Medulla oblongata (tissue), 1 donor: ENCODE measurements around the gene CDH8.
"Not testable (repeated sequence)": the region's sequence is repeated elsewhere in the genome, so short reads cannot be mapped to it uniquely, and the experiment has no call there.

Source experiments
- DNase-seq: peaks from one replicate; pipeline ENCODE4 v3.0.0-alpha.2; 2015; ENCODE audit errors: extremely low spot score

The CDH8 gene

DNA sequence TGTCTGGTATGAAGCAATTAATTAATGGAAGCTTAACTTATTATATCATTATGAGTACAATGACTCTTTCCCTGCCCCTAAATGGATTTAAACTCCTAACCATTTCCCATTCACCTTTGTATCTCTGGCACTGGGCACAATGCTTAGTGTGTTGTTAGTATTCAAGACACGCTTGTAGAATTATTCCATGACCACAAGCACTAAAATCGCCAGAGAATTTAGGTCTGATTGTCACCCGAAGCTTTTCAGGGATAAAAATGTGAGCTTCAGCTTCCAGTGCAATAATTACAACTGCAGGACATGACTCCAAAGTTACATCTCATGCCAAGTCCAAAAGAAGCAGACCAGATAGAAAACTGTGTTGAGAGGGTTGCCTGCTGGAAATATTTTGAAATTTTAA lies 101.6 kb downstream of the CDH8 start:
- DNase-seq: peak; percentile 25

DNA sequence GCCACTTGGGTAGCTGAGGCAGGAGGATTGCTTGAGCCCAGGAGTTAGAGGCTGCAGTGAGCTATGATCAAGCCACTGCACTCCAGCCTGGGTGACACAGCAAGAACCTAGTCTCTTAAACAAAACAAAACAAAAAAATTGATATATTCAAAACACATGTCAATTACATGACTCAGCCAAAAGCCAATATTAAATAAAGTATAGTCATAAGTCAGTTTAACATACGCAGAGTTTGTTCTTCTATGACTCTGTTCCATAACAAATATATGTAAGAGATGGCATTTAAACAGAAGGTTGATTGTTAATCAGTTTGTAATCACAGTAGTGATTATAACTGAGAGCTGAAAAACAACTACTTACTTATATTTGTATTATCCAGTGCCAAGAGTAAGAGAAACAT lies 106.5 kb downstream of the CDH8 start:
- no peak for DNase-seq

DNA sequence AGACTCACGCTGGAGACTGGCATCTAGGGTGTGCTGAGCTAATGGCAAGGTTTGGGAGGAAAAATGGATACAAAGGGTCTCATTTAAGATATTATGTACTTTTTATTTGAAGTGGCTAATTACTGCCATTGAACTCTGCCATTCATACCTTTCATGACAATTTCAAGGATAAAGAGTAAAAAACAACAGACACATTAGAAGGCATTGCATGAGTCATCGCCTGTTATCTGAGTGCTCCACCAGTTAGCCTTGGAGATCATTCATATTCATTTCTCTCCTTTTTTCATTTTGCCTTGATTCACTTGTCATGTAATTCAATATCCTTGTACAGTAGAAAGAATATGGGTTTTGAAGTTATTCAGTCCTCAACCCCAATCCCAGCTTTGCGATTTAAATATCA lies 109.5 kb downstream of the CDH8 start:
- no peak for DNase-seq

DNA sequence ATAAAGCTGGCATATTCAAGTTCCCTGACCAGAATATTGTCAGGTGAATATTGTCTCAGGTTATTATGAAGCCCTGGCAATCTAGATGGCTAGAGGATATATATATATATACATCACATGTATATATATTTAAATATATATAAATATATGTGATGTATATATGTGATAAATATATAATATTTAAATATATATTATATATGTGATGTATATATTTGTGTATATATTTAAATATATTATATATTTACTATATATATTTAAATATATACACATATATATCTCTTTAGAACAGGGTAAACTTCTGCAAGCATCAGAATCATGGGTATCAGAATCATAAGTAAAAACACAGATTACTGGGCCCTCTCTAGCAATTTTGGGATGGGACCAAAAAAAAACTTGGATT lies 112.6 kb downstream of the CDH8 start:
- DNase-seq: no peak

DNA sequence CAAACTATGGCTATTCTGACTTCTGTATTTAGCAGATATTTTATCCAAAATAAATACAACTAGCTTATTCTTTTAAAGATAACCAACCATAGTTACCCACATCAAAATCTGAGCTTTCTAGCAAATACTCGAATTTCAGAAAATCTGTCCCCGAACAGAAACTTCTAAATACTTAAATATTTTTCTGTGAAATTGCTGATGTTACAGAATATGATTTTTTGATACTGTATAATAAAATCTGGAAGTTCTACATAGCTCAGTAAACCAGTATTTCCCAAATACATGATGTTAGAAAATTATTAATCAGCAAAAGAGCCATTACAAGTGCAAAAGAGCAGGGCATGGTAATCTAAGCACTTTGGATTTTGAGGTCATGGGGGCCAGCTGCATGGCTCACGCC lies 114.9 kb downstream of the CDH8 start:
- DNase-seq: no peak

DNA sequence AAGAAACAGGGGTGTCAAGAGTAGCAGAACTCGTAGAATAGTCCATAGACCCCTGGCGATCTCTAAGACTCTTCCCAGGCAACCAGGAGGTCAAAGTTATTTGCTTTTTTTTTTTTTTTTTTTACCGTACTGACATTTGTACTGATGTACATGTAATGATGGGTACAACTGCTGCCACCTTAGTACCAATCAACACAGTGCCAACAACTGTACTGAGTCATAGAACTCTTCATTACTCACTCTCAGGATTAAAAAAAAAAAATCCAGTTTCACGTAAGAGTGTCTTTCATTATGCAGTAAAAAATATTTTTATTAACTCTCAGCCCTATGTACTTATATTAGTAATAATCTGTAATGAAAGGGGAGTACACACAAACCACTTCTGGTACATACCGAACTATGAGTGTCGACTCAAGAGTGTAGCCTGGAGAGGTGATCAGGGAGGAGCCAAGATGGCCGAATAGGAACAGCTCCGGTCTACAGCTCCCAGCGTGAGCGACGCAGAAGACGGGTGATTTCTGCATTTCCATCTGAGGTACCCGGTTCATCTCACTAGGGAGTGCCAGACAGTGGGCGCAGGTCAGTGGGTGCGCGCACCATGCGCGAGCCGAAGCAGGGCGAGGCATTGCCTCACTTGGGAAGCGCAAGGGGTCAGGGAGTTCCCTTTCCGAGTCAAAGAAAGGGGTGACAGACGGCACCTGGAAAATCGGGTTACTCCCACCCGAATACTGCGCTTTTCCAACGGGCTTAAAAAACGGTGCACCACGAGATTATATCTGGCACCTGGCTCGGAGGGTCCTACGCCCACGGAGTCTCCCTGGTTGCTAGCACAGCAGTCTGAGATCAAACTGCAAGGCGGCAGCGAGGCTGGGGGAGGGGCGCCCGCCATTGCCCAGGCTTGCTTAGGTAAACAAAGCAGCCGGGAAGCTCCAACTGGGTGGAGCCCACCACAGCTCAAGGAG lies 118.1 kb downstream of the CDH8 start:
- not testable (repeated sequence) for DNase-seq

DNA sequence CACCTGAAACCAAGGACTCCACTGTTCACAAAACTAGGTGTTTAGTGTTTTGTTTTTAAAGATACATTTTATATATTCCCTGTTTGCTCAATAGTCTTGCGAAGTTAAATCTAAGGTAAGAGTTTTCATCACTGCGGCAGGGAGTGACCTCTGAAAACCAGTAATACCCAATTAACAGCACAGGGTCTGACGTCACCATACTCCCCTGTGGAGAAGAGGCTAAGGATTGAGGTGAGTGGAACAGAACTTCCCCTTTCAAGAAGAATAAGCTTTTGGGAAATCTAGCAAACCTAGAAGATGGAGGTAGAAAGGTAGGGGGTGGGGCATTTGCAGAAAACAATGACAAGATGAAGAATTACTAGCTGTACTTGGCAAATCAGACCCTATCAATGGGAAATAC lies 120.7 kb downstream of the CDH8 start:
- no peak for DNase-seq

DNA sequence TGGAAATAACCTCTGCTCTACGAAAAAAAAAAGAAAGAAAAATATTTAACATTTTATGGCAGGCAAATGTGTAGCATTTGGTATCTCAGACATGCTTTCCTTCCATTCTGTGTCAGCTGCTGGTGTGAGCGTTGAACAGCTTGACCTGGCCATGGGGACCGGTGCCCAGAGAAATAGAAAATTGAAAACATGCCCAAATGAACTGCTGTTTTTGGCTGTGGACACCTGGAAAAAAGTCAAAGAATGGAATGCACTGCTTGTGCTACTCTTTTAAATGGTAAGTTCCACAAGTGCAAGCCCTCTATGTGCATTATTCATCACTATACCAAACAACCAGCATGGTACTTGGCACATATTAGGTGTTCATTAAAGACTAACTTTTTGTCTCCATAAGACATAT lies 127.2 kb downstream of the CDH8 start:
- peak; percentile 45 for DNase-seq

DNA sequence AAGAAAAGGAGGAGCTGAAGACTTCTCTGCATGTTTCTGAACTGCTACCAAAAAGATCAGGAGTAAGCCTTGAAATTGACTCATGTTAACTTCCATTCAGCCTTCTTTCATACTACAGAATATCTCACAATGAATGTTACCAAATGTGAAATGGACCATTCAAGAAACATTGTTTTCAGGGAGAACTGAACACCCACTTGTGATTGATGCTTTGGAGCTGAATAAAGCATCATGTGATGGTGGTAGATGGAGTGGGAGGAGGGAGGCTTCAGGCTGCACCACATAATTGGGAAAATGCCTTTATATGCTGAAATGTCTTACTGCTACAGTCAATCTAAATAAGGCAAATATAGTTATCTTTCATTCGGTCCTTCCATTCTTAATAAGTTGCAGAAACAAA lies 127.8 kb downstream of the CDH8 start:
- peak; percentile 15 for DNase-seq

DNA sequence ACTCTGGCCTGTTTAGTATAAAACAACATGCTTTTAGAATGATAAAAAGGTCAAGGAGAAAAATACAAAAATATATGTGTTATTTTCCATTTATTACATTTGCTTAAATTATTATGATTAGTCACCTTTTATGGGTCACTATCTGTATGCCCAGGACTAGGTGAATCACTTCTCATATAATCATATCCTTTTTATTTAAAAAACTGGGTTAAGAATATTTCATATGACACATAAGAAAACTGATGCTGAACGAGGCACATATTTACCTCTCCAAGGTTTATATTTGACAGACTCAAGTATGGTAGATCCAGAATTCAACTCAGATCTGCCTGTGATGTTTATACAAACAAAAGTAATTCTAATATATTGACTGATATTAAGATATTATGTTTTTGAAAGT lies 134.5 kb downstream of the CDH8 start:
- no peak for DNase-seq

DNA sequence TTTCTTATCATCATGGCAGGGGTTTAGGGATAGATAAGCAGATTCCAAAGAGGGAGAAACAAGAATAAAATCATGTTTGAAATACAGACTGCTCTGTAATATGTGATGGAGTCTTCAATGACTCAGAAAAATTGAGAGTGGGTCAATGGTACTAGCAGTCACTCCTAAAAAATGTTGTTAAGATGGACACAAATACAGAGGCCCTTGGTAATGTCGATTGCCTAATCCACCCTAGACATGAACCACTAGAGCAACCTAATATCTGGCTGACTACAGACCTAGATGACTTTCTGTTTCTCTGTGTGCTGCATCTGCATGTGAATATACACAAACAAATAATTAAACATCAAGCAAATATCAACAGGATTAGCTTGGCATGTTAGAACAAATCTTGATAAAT lies 135.8 kb downstream of the CDH8 start:
- DNase-seq: no peak

DNA sequence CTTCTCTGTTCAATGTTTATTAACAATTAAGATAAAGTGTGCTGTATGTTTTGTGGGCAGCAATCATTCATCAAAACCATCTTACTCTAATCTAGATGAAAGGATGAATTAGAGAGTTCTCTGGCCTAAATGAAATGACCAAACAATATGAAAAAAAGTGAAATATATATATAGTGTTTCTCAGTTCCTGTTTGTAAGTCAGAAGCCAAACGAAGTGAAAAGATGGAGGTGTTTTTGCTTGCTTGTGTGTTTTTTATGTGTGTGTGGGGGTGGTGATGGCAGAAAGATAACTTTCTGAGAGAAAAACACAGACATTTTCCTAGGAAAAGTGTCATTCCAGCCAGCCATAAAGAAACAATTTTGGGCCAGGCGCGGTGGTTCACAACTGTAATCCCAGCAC lies 138.6 kb downstream of the CDH8 start:
- DNase-seq: no peak

DNA sequence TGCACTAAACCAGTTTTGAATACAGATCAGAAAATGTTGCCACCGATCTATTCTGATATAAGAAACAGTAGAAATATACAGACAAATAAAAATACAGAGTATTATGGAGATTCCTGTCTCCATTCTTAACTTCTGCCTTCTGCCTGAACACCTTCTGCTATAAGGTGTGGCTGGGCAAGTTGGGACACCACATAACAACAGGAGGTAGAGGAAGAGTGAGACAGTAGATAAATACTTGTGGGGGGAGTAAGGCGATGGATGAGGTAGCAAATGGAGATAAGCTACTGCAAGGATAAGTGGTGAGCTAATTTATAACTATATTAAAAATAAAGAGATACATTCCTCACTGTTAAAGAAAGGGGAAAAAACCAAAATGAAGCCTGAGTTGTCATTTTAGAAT lies 143.7 kb downstream of the CDH8 start:
- no peak for DNase-seq

DNA sequence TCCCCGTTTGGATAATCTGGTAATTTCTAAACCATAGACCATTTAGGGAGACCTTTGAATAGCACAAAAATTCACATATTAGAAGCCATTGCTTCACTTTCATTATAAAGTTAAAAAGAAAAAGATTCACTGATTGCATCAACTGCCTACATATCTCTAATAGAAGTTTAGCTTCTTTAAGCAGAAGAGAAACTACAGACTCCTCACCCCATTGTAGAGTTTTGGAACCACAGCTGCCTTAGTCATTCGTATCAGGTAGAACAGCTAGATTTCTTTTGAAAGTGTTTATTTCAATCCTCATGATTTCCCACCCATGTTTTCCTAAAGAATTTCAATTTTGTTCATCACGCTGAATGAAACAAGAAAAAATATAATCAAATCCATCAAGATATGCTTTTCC lies 144.8 kb downstream of the CDH8 start:
- DNase-seq: no peak

DNA sequence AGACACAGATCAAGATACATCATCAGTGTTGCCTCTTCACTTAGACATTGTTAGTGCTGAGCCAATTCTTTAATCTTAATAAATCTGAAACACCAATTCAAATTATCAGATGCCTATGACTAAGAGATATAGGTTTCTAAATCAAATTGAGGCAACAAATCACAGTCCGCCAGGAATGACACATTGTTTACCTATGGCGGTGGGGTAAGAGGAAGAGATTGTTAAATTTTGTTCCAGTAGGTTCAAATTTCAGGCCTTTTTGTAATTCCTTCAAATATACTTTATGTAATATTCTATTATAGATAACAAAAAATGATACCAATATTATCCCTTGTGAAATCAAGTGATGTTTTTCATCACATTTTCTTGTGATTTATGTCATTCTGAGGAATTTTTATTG lies 145.9 kb downstream of the CDH8 start:
- DNase-seq: no peak

DNA sequence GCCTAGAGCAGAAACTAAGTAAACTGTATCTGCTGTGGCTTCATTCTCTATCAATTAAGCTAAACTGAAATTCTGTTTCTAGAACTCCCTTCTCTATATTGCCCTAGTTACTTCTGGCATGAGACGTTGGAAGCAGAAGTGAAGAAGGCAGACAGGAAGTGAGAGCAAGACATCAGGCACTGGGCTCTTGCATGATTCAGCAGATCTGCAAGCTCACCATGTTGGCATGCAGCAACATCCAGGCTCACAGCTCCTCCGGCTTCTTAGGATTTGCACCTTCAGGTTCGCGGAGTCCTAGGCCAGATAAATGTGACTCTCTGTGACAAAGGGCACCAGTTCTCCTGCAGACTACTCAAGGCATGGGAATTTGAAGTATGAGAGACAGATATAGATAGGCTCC lies 148.3 kb downstream of the CDH8 start:
- peak; percentile 72 for DNase-seq

DNA sequence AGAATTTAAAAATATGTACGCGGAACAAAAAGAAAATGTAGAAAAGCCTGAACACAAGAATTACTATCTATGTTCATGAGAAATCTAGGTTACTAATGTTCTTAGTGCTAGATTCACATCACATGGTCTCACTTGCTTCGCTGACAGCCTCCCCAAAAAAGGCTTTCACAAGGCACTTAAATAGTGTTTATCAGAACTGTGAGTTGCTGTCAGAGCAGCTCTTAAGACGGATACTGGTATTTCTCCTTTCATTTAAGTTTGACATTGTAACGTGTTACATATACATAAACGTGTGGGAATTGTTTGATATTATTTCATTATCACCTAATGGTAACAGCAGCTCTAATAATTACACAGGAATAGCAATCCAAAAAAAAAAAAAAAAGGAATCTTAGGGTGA lies 150.9 kb downstream of the CDH8 start:
- DNase-seq: no peak

DNA sequence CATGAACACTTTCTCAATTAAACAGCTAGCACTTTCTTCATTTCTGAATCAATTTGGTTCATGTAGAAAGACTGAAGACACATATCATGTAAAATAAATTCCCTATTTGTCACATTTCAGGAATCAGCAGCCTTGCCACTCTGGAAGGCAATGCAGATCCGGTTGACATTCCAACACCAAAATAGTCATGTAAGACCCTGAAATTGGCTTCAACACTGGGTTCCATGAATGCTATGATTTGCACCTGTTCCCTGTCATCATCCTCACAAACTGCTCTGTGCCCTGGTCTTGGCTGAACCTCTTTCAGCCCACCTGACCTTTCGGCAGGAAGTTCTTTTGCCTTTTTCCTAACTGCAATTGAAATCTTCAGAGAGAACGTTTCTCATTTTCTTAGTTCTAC lies 156.9 kb downstream of the CDH8 start:
- DNase-seq: no peak

DNA sequence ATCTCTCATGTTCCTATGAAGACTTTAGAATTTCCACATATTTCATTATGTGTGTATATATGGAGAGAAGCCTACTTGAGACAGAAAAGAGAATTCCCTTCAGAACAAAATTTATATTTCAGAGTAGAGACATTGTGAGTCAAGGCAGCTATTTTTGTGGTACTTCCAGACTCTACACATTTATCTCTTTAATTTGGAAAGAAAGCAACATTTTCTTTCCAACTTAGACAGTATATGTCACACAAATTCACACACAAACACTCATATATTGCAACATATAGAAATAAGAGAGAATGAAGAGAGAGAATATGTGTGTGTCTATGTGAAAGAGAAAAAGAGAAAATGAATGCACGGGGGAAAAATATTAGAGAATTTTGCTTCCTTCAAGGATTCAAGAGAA lies 158.8 kb downstream of the CDH8 start:
- DNase-seq: no peak

DNA sequence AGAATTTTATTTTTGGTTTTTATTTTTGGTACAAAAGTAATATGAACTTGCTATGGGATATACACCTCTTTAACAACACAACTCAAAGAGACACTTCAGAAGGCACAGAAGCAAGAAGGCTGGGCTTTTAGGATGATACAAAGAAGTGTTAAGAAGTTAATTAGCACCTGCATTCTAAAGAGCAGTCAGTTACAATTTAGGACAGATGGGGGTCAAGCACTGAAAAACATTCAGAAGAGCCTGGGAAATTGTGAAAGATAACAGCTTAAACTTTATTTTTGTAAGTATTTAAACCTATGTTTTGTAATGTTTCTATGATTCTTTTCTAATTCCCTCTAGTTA lies 163.5 kb downstream of the CDH8 start:
- DNase-seq: no peak

DNA sequence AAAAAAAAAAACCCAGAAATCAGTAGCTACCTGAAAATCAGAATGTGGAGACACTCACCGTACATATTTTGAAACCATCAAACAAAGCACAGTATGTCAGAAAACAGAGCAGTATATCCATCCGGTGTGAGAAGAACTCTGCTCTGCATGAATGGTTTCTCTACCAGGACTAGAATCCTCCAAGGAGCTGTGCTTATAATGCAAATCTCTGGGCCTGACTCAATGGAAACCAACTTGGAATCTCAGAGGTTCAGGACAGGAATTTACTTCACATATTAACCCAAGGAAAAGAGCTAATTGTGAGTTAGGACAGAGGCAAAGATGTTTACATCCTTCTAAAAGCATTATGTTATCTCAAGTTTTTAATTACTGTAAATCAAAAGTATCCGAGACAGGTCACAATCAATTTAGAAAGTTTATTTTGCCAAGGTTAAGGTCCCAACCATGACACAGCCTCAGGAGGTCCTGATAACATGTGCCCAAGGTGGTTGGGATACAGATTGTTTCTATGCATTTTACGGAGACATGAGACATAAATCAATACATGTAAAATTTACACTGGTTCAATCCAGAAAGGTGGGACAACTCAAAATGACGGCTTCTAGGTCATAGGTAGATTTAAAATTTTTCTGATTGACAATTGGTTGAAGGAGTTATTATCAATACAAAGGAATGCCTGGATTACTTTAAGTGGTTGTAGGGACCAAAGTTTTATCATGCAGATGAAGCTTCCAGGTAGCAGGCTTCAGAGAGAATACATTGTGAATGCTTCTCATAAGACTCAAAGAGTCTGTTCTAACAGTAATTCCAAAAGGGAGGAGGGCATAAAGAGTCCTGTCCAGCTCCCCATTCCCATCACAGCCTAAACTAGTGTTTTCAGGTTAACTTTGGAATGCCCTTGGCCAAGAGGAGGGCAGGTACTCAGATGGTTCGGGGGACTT lies 164.1 kb downstream of the CDH8 start:
- no peak for DNase-seq

DNA sequence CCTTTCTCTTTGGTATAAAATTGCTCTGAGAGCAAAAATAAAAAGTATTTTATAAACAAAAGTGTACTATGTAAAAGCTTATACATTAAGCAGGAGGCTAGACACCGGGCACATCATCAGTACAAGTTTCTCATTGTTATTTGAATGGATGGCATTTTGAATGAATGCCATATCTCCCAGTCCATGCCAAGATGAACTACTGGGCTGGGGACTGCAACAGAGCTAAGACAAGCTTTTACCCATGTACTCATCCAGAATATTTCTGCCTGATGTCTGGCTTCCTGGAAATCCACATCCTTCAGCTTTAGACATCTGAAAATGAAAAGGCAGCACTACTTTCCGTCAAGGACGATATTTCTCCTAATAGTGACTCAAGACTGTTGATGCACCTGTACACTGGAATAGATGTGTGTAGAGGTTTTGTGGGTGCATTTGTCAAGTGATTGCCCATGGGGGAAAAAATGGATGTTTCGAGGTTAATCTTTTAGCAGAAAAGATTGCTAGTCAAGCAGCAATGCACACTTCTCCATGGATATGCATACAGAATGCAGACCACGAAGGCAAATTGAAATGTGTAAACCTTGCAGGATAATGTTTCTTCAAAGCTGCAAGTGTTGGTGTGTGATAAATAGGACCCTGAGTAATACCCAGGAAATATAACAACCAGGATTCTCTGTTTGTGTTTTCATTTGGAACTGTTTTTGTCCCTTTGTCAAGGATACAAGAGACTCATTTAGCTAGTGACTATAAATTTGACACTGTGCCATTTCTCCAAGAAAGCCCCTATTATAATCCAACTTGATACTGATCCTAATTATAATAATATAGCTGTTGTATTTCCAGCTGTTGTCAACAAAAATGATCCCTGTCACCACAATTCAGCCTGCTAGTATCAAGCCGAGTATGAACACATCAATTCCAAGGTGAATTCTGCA lies 173.8 kb downstream of the CDH8 start:
- peak; percentile 88 for DNase-seq
